Peyer's patch (tissue), 4 donors: ENCODE results near the gene TBL1XR1. TPM values are rescaled to one million over a fixed set of nuclear protein-coding genes. Genes with fewer than 3 reads are reported as not detected.
A peak's percentile ranks its signal among the peaks of the same experiment; 100 is the strongest.

ENCODE experiments used
- DNase-seq, 3 donors: peaks; one replicate each; pipeline ENCODE4 v3.0.0-alpha.2; 2017 to 2019
- H3K27ac ChIP-seq, 4 donors: fragments of 200-600 bp; sonication (generic); one replicate each; pipeline ENCODE4 v1.5.1; 2016 to 2019
- H3K27me3 ChIP-seq, 2 donors: fragments of 200-600 bp; sonication (generic); one replicate each; pipeline ENCODE4 v1.5.1; 2019
- H3K36me3 ChIP-seq, 3 donors: fragments of 200-600 bp; sonication (generic); one replicate each; pipeline ENCODE4 v1.5.1; 2016 to 2019
- H3K4me1 ChIP-seq, 4 donors: fragments of 200-600 bp; sonication (generic); one replicate each; pipeline ENCODE4 v1.5.1; 2016 to 2019
- H3K4me3 ChIP-seq, 4 donors: fragments of 200-600 bp; sonication (generic); 1 replicate in 3 of 4; 2 replicates in 1 of 4; pipeline ENCODE4 v1.5.1; 2016 to 2019; ENCODE audit warnings: mild to moderate bottlenecking in 1 of 4
- H3K9me3 ChIP-seq, 4 donors: fragments of 200-600 bp; sonication (generic); one replicate each; pipeline ENCODE4 v1.5.1; 2016 to 2019; ENCODE audit warnings: mild to moderate bottlenecking in 1 of 4
- POLR2A ChIP-seq, 2 donors: fragments of 450-650 bp; IDR thresholded peaks; one replicate each; pipeline ENCODE4 v1.5.1; 2017; ENCODE audit warnings: antibody characterized with exemption in 2 of 2, mild to moderate bottlenecking in 2 of 2, moderate library complexity in 2 of 2
- total RNA-seq, 4 donors: library from RNA; depleted of rRNA; stranded (reverse); fragments of >200 nt; gene quantifications; one replicate each; pipeline ENCODE4 v1.1.0, GENCODE V29; 2016
- TF ChIP-seq, protein P1 (sequence below), 6 experiments: fragments of 450-650 bp in 4 of 6; fragments of 200-600 bp in 2 of 6; sonication (generic) in 1 of 6; IDR thresholded peaks; one replicate each; pipeline ENCODE4 v1.5.1; 2017 to 2019; ENCODE audit warnings: antibody characterized with exemption in 6 of 6, mild to moderate bottlenecking in 3 of 6, moderate library complexity in 1 of 6

TBL1XR1 gene
- total RNA-seq, 4 donors from 2014 or later: 40.7 to 81.7 (median 69.4) TPM

DNA sequence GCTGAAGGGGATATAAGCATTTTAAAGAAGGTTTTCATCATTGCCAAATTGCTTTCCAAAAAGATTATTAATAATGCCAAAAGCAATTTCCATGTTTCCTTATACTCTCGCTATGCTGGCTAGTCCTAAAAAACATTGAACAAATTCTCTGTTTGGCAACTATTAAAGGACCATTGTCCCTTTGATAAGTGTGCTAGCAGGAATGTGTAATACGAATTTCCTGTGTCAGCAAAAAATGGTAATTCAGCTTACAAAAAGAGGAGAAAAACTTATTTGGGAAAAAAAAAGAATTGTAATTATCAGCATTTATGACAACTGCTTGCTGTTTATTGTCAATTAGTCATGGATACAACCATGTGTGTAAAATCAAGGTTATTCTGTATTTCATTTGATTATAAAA lies 138.6 kb downstream of the TBL1XR1 start:
- no peak for DNase-seq
- no peaks in the 10 kb centered on the region for H3K36me3 ChIP-seq
- no peaks in the 10 kb centered on the region for H3K9me3 ChIP-seq
- H3K27me3 ChIP-seq: no peaks in the 10 kb centered on the region
- TF ChIP-seq, protein P1, sequence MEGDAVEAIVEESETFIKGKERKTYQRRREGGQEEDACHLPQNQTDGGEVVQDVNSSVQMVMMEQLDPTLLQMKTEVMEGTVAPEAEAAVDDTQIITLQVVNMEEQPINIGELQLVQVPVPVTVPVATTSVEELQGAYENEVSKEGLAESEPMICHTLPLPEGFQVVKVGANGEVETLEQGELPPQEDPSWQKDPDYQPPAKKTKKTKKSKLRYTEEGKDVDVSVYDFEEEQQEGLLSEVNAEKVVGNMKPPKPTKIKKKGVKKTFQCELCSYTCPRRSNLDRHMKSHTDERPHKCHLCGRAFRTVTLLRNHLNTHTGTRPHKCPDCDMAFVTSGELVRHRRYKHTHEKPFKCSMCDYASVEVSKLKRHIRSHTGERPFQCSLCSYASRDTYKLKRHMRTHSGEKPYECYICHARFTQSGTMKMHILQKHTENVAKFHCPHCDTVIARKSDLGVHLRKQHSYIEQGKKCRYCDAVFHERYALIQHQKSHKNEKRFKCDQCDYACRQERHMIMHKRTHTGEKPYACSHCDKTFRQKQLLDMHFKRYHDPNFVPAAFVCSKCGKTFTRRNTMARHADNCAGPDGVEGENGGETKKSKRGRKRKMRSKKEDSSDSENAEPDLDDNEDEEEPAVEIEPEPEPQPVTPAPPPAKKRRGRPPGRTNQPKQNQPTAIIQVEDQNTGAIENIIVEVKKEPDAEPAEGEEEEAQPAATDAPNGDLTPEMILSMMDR (IDR thresholded peaks at IDR 0.05): no peak
- TF ChIP-seq POLR2A (IDR thresholded peaks at IDR 0.05): no peak
- H3K4me3 ChIP-seq: no peak overlapping the region
- peaks cover 0 to 5% (median 0%) of the 10 kb centered on the region in 4 donors for H3K4me1 ChIP-seq
- no peak overlapping the region for H3K27ac ChIP-seq

DNA sequence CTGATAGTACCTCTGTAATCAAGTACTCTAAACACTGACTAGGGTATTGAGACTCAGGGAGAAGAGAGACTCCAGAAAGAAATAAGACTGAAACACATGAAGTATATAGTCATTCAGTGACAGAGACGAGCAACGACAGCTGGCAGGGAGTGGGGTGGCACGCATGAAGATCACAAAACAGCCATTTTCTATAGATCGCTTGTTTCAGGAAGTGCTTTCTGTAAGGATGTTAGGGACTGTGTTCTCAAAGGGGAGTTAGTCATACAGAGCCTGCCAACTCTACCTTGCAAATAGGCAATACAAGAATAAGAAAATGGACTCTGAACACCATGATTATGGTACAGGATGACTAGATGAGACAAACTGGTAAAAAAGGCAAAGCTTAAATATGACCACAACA lies 139.5 kb downstream of the TBL1XR1 start:
- H3K9me3 ChIP-seq: no peaks in the 10 kb centered on the region
- no peaks in the 10 kb centered on the region for H3K36me3 ChIP-seq
- no peaks in the 10 kb centered on the region for H3K27me3 ChIP-seq
- H3K4me3 ChIP-seq: no peak overlapping the region
- DNase-seq: no peak
- peak overlapping the region in 1 of 4 donors; percentile 53 for H3K27ac ChIP-seq
- H3K4me1 ChIP-seq: peaks cover 0 to 5% (median 0%) of the 10 kb centered on the region in 4 donors
- TF ChIP-seq, protein P1 (IDR thresholded peaks at IDR 0.05): no peak

DNA sequence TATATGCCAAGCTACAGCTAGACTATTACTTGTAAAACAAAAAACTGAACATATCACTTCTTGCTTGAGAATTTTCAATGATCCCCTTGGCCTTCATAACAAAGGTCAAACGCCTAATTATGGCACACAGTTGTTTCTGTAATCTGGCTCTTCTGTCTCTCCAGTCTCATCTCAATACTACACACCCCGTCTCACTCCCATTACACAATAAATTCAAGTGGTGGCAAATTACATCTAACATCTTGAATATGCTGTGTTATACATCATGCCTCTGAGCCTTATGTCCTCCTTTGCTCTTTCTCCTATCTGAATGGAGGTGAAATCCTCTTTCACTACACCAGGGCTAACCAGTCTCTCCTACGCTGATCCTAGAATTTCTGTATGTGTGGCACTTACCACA lies 140.4 kb downstream of the TBL1XR1 start:
- H3K27me3 ChIP-seq: no peaks in the 10 kb centered on the region
- no peak overlapping the region for H3K4me3 ChIP-seq
- H3K27ac ChIP-seq: no peak overlapping the region
- DNase-seq: no peak
- no peaks in the 10 kb centered on the region for H3K36me3 ChIP-seq
- H3K9me3 ChIP-seq: no peaks in the 10 kb centered on the region
- H3K4me1 ChIP-seq: peaks cover 0 to 5% (median 0%) of the 10 kb centered on the region in 4 donors
- no peak for TF ChIP-seq POLR2A (IDR thresholded peaks at IDR 0.05)
- TF ChIP-seq, protein P1 (IDR thresholded peaks at IDR 0.05): no peak

DNA sequence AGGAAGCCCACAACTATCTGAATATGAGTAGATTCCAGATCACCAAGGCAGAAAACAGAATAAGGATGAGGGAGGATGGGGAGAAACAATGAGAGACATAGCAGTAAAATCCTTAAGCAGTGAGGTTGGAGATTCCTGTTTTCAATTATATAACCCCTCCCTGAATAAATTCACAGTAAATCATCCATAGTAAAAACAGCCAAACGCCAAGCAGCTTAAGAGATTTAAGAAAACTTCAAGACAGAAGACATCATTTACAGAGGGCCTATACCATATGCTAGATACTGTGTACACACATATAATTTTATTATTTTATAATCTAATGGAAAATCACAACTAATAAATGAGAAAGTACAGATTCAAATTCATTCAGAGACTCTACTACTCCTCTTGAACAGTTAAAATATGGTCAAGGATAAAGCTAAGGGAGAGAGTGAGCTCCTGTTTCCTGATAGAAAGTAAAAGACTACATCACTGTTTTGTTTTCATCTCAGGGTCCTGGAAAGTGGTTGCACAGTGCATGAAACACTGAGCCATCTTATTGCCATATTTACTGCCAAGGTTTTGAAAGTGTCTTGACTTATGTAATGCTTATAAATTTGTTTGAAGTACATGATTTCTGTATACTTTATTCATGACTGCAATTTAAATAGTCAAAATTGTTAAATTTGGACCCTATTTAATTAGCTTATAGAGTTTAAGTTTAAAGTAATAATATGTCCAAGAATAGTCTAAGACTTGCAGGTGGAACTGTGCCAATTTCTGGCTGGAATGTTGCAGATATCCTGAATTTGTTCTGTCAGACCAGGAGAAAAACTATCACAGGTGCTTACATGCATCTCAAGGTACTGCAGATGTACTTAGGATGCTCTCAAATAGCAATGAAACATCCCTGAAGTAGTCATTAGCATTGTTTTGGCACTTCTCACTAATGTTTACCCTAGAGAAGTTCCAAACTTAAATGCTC lies 141.4 kb downstream of the TBL1XR1 start:
- Histone ChIP-seq H3K4me3 (no peak overlapping the region), H3K4me1 (peaks cover 0 to 6% (median 2%) of the 10 kb centered on the region in 4 donors), H3K36me3 (no peaks in the 10 kb centered on the region), H3K9me3 (no peaks in the 10 kb centered on the region), H3K27me3 (no peaks in the 10 kb centered on the region), H3K27ac (no peak overlapping the region)
- DNase-seq: no peak
- TF ChIP-seq, protein P1 (IDR thresholded peaks at IDR 0.05): no peak
- no peak for TF ChIP-seq POLR2A (IDR thresholded peaks at IDR 0.05)

DNA sequence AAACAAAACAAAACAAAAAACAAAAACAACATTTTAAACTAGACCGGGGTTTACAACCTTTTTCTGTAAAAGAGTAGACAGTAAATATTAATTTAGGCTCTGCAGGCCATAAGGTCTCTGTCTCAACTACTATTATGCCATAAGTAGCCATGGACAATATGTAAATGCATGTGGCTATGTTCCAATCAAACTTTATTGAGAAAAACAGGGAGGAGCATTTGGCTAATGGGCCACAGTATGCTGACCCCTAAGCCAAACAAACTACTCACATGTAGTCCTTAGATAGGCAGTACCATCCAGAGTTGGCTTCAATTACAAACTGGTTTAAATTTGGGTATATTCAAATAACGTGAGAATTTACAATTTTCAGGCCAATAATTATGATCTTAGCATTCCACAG lies 144.2 kb downstream of the TBL1XR1 start:
- Histone ChIP-seq H3K27me3 (no peaks in the 10 kb centered on the region), H3K27ac (no peak overlapping the region), H3K4me3 (no peak overlapping the region), H3K36me3 (peaks cover 0 to 21% (median 0%) of the 10 kb centered on the region in 3 donors), H3K4me1 (peaks cover 0 to 6% (median 2%) of the 10 kb centered on the region in 4 donors), H3K9me3 (no peaks in the 10 kb centered on the region)
- DNase-seq: no peak
- TF ChIP-seq, protein P1 (IDR thresholded peaks at IDR 0.05): no peak
- no peak for TF ChIP-seq POLR2A (IDR thresholded peaks at IDR 0.05)
